Measurements from ENCODE around the gene SEMA3C.

SEMA3C gene

GRCh38 chr7:80815733-80816132 is 103.1 kb downstream of the SEMA3C start:
- no peaks in the 10 kb centered on the region for H3K27me3 ChIP-seq (ENCODE audit: insufficient read depth, low read length, poor library complexity, severe bottlenecking)
- no peaks in the 10 kb centered on the region for H4K20me1 ChIP-seq (ENCODE audit: insufficient read depth, low read length, poor library complexity, severe bottlenecking)
- TF ChIP-seq CTCF (conservative IDR thresholded peaks at IDR 0.05; ENCODE audit: low read length) (no peak), EZH2phosphoT487 (IDR thresholded peaks at IDR 0.05; ENCODE audit: borderline replicate concordance) (no peak)
- H3K36me3 ChIP-seq (ENCODE audit: insufficient read depth, low read length), result no peaks in the 10 kb centered on the region
- H3K79me2 ChIP-seq (ENCODE audit: insufficient read depth, low read length), result no peaks in the 10 kb centered on the region
- no peak overlapping the region for H3K9ac ChIP-seq (ENCODE audit: low read depth, low read length, poor library complexity, severe bottlenecking)
- no peak overlapping the region for H3K4me2 ChIP-seq (ENCODE audit: low read depth, low read length, poor library complexity, severe bottlenecking)
- no peaks in the 10 kb centered on the region for H3F3A ChIP-seq (ENCODE audit: low read depth)
- no peaks in the 10 kb centered on the region for H3K4me1 ChIP-seq (ENCODE audit: insufficient read depth, low read length, poor library complexity, severe bottlenecking)
- no peak overlapping the region for H2AFZ ChIP-seq (ENCODE audit: low read length)
- no peaks in the 10 kb centered on the region for H3K9me3 ChIP-seq (ENCODE audit: insufficient read depth, low read depth, low read length)
- H3K9me2 ChIP-seq (replicated peaks; ENCODE audit: low read depth, low read length), result no peaks in the 10 kb centered on the region
- no peak overlapping the region for H3K4me3 ChIP-seq (ENCODE audit: low read length, poor library complexity, severe bottlenecking)

- no peak overlapping the region for H3K9ac ChIP-seq (ENCODE audit: low read depth, low read length, poor library complexity, severe bottlenecking)
- TF ChIP-seq CTCF (conservative IDR thresholded peaks at IDR 0.05; ENCODE audit: low read length), result no peak
- TF ChIP-seq EZH2phosphoT487 (IDR thresholded peaks at IDR 0.05; ENCODE audit: borderline replicate concordance), result no peak
- no peaks in the 10 kb centered on the region for H3K36me3 ChIP-seq (ENCODE audit: insufficient read depth, low read length)
- H3K79me2 ChIP-seq (ENCODE audit: insufficient read depth, low read length), result no peaks in the 10 kb centered on the region
- H3K4me2 ChIP-seq (ENCODE audit: low read depth, low read length, poor library complexity, severe bottlenecking), result no peak overlapping the region
- H3F3A ChIP-seq (ENCODE audit: low read depth), result no peaks in the 10 kb centered on the region
- H3K9me2 ChIP-seq (replicated peaks; ENCODE audit: low read depth, low read length), result no peaks in the 10 kb centered on the region
- H3K4me1 ChIP-seq (ENCODE audit: insufficient read depth, low read length, poor library complexity, severe bottlenecking), result no peaks in the 10 kb centered on the region
- H3K27me3 ChIP-seq (ENCODE audit: insufficient read depth, low read length, poor library complexity, severe bottlenecking), result no peaks in the 10 kb centered on the region
- H3K4me3 ChIP-seq (ENCODE audit: low read length, poor library complexity, severe bottlenecking), result no peak overlapping the region
- no peaks in the 10 kb centered on the region for H3K9me3 ChIP-seq (ENCODE audit: insufficient read depth, low read depth, low read length)
- H2AFZ ChIP-seq (ENCODE audit: low read length), result no peak overlapping the region
- no peaks in the 10 kb centered on the region for H4K20me1 ChIP-seq (ENCODE audit: insufficient read depth, low read length, poor library complexity, severe bottlenecking)
Measured at GRCh38 chr7:80809545-80809944, 109.3 kb downstream of the SEMA3C start.

GRCh38 chr7:80807166-80807900 is 111.5 kb downstream of the SEMA3C start:
- H3K79me2 ChIP-seq (ENCODE audit: insufficient read depth, low read length), result no peaks in the 10 kb centered on the region
- no peak overlapping the region for H3K9ac ChIP-seq (ENCODE audit: low read depth, low read length, poor library complexity, severe bottlenecking)
- H3K4me3 ChIP-seq (ENCODE audit: low read length, poor library complexity, severe bottlenecking), result no peak overlapping the region
- H4K20me1 ChIP-seq (ENCODE audit: insufficient read depth, low read length, poor library complexity, severe bottlenecking), result no peaks in the 10 kb centered on the region
- no peaks in the 10 kb centered on the region for H3K4me1 ChIP-seq (ENCODE audit: insufficient read depth, low read length, poor library complexity, severe bottlenecking)
- no peak for TF ChIP-seq CTCF (conservative IDR thresholded peaks at IDR 0.05; ENCODE audit: low read length)
- no peak for TF ChIP-seq EZH2phosphoT487 (IDR thresholded peaks at IDR 0.05; ENCODE audit: borderline replicate concordance)
- no peaks in the 10 kb centered on the region for H3F3A ChIP-seq (ENCODE audit: low read depth)
- no peaks in the 10 kb centered on the region for H3K9me2 ChIP-seq (replicated peaks; ENCODE audit: low read depth, low read length)
- H3K36me3 ChIP-seq (ENCODE audit: insufficient read depth, low read length), result no peaks in the 10 kb centered on the region
- H2AFZ ChIP-seq (ENCODE audit: low read length), result no peak overlapping the region
- H3K27me3 ChIP-seq (ENCODE audit: insufficient read depth, low read length, poor library complexity, severe bottlenecking), result no peaks in the 10 kb centered on the region
- no peaks in the 10 kb centered on the region for H3K9me3 ChIP-seq (ENCODE audit: insufficient read depth, low read depth, low read length)
- no peak overlapping the region for H3K4me2 ChIP-seq (ENCODE audit: low read depth, low read length, poor library complexity, severe bottlenecking)

Measured in Loucy (cell line).